ENCODE results near the gene TANC2.

TANC2 gene

DNA sequence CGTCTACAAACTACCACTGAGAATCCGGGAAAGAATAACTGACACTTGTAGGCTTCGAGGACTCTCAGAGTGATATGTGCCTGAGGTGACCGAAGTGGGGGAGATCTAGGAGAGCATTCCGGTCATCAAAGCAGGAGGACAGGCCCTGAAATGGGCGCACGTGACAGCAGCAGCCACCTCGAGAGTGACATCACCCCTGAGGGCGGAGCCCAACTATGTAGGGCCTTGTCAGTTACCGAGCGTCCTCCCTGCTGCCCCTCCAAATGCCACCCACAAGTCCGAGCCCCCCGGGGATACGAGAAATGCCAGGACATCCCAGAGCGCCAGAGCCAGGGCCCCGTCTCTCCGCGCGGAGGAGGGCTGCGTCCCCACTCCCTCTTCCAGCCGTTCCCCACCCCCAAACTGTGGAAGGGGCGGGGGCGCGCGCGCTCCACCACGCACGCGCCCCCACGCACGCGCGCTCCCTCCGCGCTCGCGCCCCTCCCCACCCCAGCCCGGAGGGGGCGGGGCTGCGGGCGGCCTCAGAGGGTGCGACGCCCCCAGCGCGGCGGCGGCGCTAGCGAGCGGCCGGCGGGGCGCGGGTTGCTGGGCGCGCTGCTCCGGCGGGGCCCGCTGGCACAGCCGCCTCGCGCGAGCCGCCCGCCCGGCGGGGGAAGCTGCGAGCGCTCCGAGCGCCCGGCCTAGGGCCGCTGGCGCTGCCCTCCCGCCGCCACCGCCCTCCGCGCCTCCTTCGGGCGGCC, at the start of gene TANC2:
TSS of gene TANC2 (plus strand) at position 550 of the 740 bp plus-strand sequence. CDS start 43,325 bp downstream, outside the sequence.
- DNase-seq: peak; percentile 72 to 86

DNA sequence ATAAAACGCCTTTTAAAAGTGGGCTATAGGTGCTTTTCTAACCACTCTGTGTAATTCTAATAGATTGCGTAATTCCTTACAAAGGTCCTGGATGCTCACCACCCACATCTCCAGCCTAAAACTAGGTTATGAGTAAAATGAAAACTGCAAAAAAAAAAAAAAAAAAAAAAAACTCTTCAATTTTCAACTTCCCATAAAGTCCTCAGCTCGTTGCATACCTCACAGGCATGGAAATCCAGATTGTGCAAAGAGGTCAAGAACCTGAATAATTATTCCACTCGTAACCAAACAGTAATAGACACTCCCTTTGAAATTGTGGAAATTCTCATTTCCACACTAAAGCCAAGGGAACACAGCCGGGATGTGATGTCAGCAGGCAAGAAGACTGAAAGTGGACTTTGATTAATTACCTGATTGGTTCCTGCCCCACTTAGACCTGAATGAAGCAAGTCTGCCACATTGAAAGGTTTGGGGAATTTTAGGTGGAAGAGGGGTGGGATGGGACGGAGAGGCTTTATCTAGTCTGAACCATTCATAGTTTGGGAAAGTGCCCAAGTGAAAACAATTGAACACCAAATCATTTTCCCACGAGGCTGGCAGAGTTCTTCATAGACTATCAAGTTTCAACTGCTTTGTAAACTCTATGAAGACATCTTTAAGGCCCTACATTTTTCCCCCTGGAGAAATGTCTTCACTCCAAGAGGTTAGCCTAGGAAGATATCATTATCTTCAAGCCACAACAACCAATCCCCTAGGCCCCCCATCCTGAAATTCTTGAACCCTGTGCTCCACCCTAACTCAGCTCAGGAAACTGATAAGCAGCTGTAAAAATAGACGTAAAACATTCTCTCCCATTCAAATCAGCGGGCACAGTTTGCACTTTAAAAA, 49.1 kb upstream of the TANC2 start:
- no peak for DNase-seq

DNA sequence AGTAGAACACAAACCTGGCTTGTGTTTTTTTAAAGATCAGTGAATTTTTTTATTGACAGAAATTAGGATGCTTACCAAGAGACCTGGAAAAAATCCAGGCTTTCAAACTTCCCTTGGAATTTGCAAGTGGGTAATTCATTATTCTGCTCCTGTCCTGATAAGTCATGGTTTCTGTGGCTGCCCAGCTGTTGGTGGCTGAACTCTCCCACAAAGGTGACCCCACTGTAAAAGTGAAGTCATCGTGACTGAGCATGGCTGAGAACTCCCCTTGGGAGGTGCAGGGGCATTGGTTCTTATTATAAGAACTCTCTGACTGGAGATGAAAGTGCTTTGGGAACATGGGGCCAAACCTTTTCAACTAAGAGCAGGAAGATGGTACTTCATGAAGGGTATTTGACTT, 46.6 kb upstream of the TANC2 start:
- no peak for DNase-seq

DNA sequence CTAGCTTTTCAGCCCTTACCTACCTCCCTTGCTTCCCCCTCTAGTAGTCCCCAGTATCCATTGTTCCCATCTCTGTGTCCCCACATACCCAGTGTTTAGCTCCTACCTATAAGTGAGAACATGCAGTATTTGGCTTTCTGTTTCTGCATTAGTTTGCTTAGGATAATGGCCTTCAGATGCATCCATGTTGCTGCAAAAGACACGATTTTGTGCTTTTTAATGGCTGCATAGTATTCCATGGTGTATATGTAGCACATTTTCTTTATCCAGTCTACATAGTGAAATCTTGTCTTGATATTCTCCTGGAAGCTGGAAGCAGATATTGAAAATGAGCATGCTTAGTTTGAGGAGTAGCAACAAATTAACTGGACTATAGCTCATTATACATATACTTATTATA, 45.7 kb upstream of the TANC2 start:
- DNase-seq: no peak

DNA sequence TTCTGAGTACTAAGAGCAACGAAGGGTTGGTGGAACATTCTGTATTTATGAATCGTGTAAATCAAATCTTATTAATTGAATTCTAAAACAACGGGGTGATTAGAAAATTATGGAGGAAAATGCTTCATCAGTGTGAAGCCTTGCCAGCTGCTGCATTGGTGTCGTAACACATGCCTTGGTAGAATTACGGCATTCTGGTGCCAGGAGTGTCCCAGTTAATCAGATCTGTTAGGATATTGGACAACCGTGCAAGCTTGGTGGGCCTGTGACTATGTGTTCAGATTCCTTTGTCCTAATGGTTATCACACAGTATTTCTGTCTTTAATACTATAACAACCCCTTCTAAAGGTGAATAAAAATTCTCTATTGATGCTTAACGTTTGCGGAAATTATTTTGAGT, 44.2 kb upstream of the TANC2 start:
- DNase-seq: no peak

DNA sequence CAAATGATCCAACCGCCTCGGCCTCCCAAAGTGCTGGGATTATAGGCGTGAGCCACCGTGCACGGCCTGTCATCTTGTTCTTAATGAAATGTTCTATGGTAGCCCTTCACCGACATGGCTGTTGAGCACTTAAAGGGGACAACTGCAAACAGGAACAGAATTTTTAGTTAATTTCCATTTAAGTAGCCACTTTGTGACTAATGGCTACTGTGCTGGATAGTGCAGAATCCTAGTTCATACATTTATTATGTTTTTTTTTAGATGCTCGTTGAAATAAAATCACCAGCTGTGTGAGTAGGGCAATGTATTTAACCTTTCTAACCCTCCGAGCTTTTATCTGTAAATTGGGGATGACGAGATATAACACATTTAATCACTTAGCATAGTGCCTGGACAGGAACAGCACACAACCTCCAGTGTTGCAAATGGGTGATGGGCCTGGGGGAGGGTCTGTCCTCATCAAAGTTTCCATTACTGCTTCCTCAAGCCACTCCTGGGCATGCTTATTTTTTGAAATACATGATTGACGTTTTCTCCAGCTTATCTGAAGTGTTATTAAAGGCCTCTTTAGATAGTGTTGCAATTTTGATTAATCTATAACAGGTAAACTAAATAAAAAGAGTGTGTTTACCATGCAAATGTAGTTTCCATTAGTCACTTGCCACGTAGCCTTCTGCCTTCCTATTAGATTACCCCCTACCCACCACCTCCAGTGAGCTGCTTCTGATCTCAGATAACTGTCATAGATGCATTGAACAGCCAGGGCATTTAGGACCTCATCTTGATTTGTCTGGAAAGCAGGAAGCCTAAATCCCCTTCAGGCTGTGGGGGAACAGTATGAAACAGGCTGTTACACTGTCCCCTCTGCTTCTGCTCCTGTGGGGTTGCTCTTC, 42.5 kb upstream of the TANC2 start:
- no peak for DNase-seq

DNA sequence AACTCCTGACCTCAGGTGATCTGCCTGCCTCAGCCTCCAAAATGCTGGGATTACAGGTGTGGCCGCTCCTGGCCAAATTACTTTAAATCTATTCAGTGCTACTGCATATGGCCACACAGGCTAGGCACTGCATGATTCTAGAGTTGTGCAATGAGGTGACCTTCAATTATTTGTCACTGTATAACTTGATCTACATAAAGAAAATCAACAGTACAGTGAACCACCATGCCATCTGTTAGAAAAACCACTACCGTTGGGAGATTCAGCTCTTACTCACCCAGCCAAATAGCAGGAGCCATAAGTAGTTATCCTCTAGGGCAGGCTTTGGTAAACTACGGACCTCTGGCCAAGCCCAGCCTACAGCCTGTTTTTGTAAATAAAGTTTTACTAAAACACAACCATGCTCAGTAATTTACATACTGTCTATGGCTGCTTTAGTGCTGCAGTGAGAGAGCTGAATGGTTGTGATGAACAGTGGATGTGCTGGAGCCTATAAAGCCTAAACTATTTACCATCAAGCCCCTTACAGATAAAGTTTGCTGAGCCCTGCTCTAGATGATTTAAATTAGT, 40.7 kb upstream of the TANC2 start:
- peak in 1 of 2 experiments; percentile 8 for DNase-seq

DNA sequence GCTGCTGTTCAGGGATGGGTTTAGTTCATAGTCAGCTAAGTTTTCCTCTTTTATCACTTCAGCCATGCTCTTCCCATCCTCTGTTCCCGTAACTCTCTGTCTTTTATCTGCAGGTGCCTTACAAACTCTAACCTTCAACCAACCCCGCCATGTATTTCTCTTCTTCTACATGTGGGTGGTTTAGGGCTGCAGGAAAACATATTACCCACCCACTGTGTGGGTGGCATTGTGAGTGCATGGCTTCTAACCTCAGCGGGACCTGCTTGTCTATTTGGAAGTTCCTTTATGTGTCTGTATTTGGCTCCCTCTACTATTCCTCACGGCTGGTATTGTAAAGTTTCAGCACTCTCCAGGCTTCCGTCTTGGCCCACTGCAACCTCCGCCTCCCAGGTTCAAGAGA, 39.0 kb upstream of the TANC2 start:
- DNase-seq: no peak

DNA sequence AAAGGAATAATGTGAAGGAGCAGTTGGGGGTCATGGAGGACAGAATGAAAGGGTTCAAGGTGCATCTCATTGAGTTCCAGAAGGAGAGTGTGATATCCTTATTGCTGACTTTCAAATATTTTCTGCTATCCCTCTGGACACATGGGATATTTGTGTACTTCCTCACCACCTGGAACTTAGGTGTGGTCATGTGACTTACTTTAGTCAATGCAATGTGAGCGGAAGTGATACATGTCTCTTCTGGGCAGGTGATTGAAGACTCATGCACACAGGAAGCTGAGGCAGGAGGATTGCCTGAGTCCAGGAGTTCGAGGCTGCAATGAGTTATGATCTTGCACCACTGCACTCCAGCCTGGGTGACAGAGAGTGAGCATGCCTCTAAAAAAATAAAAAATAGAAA, 36.7 kb upstream of the TANC2 start:
- no peak for DNase-seq

DNA sequence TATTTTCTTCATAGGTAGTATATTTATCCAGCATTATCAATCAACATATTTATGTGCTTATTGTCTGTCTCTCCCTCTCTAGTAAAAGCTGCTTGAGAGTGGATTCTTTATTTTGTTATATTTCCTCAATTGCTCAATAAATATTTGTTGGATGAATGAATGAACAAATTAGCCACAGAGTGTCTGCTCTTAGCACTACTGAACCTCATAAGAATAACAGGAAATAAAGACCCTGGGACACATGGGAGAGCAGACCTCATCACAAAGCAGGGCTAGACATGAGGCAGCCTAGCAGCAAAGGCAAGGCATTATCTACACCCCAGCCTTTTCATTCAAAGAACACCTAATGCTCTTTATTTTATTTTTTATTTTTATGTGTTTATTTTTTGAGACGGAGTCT, 34.9 kb upstream of the TANC2 start:
- no peak for DNase-seq

DNA sequence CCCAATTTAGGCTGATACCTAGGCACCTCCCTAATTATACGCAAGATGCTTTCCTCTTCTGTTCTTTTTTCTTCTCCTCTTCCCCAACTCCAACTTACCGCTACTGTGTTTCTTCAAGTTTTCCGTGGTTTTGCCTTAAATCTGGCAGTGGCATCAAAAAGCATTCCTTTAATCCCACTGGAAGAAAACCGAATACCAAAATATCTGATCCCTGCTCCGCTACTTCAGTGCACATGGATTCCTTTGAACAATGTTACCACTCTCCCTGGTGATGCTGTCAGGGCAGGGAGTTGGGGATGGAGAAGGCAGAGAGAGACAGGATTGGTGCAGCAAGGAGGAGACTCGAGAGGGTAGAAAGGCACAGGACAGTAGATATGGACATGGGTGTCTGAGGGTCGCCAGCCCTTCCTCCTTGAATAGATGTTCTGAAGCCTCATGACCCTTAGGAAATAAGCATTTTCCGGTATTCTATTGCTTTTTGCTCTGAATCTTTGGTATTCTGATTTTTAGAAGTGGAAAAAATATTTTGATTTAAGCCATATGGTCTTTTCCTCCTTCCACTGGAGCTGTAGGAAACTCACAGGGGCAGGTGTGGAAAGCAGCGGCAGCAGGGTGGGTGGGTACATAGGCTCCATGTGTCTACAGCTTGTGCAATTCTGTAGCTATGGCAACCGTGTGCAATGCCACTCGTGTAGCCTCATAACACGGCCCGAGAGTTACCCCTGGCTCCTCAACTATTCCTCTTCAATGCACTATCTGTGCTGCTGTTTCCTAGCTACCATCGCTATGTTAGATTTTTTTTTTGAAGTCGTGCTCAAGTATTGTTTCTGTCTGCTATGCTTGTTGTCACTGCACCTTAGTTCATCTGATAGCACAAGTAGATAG, 32.3 kb upstream of the TANC2 start:
- peak; percentile 7 to 78 for DNase-seq

DNA sequence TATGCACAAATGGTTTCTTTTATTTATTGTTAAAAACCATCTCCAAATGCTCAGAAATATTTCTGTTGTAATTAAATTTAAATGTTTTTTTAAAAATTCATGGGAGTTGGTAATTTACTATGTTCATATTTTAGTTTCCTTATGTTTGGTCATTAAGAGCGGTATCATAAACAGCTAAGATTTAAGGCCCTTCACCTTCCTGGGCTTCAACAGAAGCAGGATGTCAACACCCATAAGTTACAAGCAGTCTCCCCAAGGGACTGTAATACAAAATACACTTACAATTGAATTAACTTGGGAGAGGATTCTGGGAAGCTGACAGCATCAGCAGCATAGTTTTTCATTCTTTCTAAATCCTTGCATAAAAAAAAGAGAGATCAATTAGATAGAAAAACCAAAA, 30.9 kb upstream of the TANC2 start:
- DNase-seq: no peak

DNA sequence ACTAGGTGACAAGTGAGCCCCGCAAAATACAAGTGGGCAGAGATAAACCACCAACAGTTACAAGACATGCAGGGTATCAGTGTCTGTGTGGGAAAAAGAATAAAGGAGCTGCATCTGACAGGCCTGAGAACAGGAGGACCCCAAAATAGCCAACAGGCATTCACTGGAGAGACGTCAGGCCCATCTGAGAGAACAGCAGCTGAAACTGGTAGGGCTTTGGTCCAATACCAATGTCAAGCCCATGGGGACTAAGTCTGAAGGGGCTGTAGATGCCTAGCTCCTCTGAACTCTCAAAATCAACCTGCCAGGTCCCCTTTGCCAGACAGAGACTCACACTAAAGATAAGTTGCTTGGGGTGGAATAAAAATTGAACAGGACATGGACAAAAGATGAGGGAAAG, 30.5 kb upstream of the TANC2 start:
- DNase-seq: no peak

DNA sequence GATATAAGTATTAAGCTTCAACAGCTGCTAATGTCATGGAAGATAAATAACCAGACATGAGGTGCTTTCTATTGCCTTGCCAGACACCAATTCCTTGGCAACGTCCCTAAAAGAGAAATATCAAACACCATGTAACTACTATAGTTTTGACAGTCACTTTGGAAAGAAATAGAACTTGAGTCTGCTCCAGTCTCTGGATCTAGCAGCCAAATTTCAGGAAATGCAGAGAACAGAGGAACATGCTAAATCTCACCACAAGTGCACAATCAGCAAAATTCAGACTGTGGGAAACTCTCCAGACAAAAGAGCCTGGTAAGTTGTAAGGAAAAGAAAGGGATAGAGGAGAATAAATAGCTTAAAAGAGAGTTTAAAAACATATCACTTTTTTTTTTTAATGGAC, 28.4 kb upstream of the TANC2 start:
- no peak for DNase-seq

DNA sequence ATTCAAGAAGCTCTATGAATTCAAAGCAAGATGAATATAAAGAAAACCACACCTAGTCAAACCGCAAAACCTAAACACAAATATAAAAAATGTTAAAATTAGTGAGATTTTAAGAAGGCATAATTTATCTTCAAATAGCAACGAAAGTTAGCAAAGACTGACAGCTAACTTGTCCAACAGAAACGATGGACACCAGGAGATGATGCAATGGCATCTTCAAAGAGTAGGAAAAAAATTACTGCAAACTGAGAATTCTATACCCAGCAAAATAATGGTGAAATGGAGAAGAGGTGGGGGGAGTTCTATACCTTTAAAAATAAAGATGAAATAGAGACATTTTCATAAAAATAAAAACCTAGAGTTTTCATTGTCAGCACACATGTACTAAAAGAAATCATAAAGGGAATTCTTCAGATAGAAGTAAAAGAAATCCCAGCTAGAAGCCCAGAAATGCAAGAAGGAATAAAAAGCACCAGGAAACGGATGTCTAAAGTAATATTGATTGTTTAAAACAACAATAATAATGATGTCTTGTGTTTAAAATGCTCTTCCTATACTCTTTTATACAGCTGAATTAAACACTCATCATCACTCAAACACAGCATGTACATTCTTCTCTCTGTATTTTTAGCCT, 24.6 kb upstream of the TANC2 start:
- no peak for DNase-seq

DNA sequence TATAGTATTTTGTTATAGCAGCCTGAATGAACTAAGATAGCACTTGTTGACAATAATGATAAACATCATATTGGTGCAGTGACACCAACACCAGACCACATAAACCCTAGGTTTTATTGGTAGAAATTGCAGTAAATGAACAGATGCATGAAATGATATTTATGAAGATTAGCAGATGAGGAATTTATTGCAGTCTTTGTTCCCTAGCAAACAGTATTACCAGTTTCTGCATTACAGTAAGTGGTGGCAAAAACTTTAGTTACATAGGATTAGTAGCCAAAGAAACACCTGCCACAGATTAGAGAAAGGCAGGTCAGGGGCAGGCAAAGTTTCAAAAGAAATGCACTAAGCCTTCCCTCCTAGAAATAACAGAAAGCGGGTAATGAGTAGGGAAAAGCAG, 17.7 kb upstream of the TANC2 start:
- peak in 1 of 2 experiments; percentile 12 for DNase-seq

DNA sequence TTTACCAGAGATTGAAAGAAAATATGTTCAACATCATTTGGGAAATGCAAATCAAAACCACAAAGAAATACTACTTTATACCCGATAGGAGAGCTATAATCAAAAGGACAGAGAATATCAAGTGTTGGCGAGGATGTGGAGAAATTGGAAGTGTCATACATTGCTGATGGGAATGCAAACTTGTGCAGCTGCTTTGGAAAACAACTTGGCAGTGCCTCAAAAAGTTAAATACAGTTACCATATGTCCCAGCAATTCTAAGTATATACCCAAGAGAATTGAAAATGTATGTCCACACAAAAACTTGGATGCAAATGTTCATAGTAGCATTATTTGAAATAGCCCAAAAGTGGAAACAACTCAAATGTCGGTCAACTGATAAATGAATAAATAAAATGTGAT, 17.0 kb upstream of the TANC2 start:
- DNase-seq: no peak

DNA sequence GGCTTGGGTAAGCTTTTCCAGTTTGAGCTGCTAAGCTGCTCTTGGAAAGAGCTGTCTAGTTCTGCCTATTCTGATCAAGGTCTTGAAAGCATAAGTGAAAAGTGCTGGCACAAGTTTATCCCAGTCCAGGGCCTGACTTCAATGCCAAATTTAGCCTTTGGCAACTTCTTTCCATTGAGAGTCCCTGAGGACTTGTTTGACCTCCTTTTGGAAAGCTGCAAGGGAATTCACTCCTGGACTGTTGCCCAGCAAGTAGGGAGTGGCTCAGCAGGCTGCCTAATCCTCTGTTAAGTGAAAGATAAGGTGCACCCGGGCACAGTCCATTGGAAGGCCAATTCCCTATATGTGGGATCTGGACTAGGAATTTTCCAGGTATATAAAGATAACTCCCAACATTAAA, 16.0 kb upstream of the TANC2 start:
- DNase-seq: peak in 1 of 2 experiments; percentile 26

DNA sequence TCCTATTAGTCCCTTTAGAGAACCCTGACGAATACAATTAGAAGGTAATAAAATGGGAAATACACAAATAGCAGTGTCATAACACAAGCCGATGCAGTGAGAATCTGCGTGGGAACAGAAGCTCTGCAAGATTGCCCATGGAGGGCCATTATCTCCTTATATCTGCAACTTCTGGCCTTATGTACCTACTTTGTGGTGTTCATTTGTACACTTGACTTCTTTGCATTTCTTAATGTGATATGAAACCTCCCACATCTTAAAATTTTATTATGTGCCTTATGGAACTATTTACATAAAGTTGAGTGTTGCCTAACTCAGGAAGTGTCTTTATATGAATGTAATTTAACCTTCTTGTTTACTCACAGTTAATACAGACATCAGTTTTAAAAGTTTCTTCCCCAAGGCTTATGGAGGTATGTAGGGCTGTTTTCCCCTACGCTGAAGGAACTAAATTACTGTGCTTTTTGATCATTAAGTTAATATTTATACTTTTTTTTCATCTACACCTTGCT, 10.1 kb upstream of the TANC2 start:
- no peak for DNase-seq

DNA sequence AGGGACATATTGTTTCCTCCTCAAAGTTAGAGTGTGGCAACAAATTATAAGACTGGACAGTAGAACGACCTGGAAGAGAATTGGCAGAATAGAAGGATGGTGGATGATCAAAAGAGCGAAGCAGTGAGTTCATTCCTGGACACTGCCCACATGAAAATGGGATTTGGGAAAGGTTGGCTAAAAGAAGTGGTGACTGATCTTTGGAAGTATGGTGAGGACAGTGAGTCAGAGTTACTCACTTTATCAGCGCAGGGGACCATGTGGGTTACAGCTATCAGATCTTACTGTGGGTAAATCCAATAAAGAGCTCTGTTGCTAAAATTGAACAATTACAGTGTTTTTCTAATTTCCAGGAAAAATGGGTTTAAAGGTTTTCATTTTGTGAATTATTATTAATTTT, 2.7 kb upstream of the TANC2 start:
- no peak for DNase-seq

DNA sequence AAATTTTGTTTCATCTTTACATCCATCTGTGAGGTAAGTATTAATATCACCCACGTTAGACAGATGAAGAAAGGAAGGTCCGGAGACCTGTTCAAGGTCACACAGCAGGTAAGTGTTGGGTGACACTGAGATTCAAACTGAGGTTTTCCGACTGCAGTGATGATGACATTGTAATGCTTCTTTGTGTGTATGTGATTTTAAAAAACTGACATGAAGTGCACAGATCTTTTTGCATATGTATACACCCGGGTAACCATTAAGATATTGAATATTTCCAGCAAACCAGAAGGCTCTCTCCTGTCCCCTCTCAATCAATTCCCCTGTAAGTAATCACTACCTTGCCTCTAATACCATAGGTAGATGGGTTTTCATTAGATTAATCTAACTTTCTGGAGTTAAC, 1.5 kb upstream of the TANC2 start:
- no peak for DNase-seq
